Measurements from ENCODE around the gene NSD2. TPM values are rescaled to one million over a fixed set of nuclear protein-coding genes. Genes with fewer than 3 reads are reported as not detected.
"Not testable (repeated sequence)": the region's sequence is repeated elsewhere in the genome, so short reads cannot be mapped to it uniquely, and the experiment has no call there.

Gene NSD2
- total RNA-seq, 1 donor from 2014 or later = 138 TPM

DNA sequence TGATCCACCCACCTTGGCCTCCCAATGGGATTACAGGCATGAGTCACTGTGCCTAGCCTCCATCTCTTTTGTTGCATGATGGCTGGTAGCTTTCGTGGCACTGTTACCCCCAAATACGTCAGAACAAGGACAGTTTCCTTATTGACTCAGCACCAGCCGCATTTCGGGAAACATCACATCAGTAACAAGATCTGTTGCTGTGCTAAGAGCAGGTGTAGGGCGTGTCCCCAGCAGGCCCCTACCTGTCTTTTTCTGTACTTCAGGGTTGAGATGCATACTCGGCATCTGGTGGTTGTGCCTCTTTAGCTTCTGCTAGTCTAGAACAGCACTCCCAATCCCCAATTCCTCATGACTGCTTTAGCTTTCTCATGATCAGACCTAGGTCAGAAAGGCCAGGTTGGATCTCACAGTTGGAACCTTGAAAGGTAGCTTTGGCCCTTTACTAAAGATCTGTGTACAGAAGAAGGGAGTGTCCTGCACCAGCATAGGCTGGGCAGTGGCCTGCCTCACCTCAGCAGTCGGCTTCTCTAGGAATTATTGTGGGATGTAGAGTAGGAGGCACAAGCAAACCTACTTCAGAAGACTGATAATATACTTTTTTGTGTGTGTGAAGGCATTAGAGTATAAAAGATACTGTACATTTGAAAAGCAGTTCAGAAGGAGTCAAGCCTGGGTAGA, 36.8 kb downstream of the NSD2 start:
- no peak for DNase-seq
- Mint-ChIP-seq H3K36me3 (ENCODE audit: unreplicated experiment) (peaks cover 8% of the 10 kb centered on the region), H3K27me3 (ENCODE audit: unreplicated experiment) (peaks cover 3% of the 10 kb centered on the region), H3K9me3 (ENCODE audit: unreplicated experiment) (no peaks in the 10 kb centered on the region), H3K4me3 (ENCODE audit: unreplicated experiment) (no peak overlapping the region), H3K27ac (ENCODE audit: unreplicated experiment) (peak overlapping the region; percentile 35), H3K4me1 (ENCODE audit: low read depth, unreplicated experiment) (peaks cover 8% of the 10 kb centered on the region)
- TF ChIP-seq, protein P1, sequence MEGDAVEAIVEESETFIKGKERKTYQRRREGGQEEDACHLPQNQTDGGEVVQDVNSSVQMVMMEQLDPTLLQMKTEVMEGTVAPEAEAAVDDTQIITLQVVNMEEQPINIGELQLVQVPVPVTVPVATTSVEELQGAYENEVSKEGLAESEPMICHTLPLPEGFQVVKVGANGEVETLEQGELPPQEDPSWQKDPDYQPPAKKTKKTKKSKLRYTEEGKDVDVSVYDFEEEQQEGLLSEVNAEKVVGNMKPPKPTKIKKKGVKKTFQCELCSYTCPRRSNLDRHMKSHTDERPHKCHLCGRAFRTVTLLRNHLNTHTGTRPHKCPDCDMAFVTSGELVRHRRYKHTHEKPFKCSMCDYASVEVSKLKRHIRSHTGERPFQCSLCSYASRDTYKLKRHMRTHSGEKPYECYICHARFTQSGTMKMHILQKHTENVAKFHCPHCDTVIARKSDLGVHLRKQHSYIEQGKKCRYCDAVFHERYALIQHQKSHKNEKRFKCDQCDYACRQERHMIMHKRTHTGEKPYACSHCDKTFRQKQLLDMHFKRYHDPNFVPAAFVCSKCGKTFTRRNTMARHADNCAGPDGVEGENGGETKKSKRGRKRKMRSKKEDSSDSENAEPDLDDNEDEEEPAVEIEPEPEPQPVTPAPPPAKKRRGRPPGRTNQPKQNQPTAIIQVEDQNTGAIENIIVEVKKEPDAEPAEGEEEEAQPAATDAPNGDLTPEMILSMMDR (IDR thresholded peaks at IDR 0.05; ENCODE audit: partially characterized antibody, unreplicated experiment) = no peak

DNA sequence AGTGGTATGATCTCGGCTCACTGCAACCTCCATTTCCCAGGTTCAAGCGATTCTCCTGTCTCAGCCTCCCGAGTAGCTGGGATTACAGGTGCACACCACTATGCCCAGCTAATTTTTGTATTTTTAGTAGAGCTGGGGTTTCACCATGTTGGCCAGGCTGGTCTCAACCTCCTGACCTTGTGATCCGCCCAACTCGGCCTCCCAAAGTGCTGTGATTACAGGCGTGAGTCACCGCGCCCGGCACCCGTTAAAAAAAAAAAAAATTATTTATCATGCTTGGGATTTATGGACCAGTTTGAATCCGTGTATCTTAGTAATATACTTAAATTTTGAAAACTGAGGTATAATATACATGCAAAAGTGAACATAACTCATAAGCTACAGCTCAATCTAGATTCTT, 38.5 kb downstream of the NSD2 start:
- not testable (repeated sequence) for H3K4me1 Mint-ChIP-seq (ENCODE audit: low read depth, unreplicated experiment); DNase-seq; H3K9me3 Mint-ChIP-seq (ENCODE audit: unreplicated experiment); H3K4me3 Mint-ChIP-seq (ENCODE audit: unreplicated experiment); H3K27me3 Mint-ChIP-seq (ENCODE audit: unreplicated experiment); H3K36me3 Mint-ChIP-seq (ENCODE audit: unreplicated experiment); H3K27ac Mint-ChIP-seq (ENCODE audit: unreplicated experiment)

DNA sequence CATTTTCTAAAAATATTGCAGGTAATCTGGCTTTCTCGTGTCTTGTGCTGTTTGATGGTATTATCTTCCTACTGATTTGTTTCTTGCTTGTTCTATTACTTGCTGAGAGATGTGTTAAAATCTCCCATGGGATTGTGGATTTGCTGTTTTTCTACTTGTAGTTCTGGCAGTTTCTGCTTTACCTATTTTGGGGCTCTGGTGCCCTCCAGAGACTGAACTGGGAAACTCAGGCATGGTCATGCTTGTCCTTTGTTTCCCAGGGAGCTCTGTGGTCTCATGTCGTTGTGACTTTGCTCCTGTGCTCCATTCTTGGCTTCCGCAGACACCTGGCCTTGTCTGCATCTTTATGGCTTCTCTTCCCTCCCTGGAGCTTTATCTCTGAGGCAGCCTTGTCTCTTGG, 39.5 kb downstream of the NSD2 start:
- TF ChIP-seq, protein P1 (IDR thresholded peaks at IDR 0.05; ENCODE audit: partially characterized antibody, unreplicated experiment) = peak; percentile 43
- Mint-ChIP-seq H3K36me3 (ENCODE audit: unreplicated experiment) (no peaks in the 10 kb centered on the region), H3K9me3 (ENCODE audit: unreplicated experiment) (peaks cover 2% of the 10 kb centered on the region), H3K27ac (ENCODE audit: unreplicated experiment) (peak overlapping the region; percentile 1), H3K4me1 (ENCODE audit: low read depth, unreplicated experiment) (peaks cover 8% of the 10 kb centered on the region), H3K4me3 (ENCODE audit: unreplicated experiment) (peak overlapping the region; percentile 18), H3K27me3 (ENCODE audit: unreplicated experiment) (peaks cover 5% of the 10 kb centered on the region)
- peak; percentile 58 for DNase-seq

DNA sequence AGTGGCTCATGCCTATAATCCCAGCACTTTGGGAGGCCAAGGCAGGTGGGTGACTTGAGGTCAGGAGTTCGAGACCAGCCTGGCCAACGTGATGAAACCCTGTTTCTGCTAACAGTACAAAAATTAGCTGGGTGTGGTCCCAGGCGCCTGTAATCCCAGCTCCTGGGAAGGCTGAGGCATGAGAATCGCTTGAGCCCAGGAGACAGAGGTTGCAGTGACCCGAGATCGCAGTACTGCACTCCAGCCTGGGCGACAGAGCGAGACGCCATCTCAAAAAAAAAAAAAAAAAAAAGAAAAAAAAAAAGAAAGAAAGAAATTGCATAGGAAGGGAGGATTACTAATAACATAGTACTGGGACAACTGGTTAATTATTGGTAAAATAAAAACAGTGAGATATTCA, 40.1 kb downstream of the NSD2 start:
- H3K4me1 Mint-ChIP-seq (ENCODE audit: low read depth, unreplicated experiment); H3K36me3 Mint-ChIP-seq (ENCODE audit: unreplicated experiment); H3K4me3 Mint-ChIP-seq (ENCODE audit: unreplicated experiment); H3K9me3 Mint-ChIP-seq (ENCODE audit: unreplicated experiment); H3K27me3 Mint-ChIP-seq (ENCODE audit: unreplicated experiment); H3K27ac Mint-ChIP-seq (ENCODE audit: unreplicated experiment); DNase-seq: not testable (repeated sequence)

DNA sequence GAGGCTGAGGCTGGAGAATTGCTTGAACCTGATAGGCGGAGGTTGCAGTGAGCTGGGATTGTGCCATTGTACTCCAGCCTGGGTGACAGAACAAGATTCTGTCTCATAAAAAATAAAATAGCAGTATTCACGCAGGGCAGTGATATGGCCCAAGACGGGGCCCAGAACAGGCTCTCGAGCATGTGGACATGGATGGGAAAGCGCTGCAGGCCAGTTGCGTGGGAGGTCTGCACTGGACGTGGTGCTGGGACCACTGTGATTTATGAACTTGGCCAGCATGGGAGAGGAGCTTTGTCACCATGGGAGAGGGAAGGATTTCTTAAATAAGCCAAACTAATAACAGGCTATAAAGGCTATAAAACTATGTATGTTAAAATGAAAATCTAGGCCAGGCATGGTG, 51.6 kb downstream of the NSD2 start:
- no peak for DNase-seq
- Mint-ChIP-seq H3K9me3 (ENCODE audit: unreplicated experiment) (peaks cover 3% of the 10 kb centered on the region), H3K4me3 (ENCODE audit: unreplicated experiment) (no peak overlapping the region), H3K27ac (ENCODE audit: unreplicated experiment) (no peak overlapping the region), H3K27me3 (ENCODE audit: unreplicated experiment) (peaks cover 4% of the 10 kb centered on the region), H3K4me1 (ENCODE audit: low read depth, unreplicated experiment) (no peaks in the 10 kb centered on the region), H3K36me3 (ENCODE audit: unreplicated experiment) (no peaks in the 10 kb centered on the region)
- TF ChIP-seq, protein P1 (IDR thresholded peaks at IDR 0.05; ENCODE audit: partially characterized antibody, unreplicated experiment) = no peak

DNA sequence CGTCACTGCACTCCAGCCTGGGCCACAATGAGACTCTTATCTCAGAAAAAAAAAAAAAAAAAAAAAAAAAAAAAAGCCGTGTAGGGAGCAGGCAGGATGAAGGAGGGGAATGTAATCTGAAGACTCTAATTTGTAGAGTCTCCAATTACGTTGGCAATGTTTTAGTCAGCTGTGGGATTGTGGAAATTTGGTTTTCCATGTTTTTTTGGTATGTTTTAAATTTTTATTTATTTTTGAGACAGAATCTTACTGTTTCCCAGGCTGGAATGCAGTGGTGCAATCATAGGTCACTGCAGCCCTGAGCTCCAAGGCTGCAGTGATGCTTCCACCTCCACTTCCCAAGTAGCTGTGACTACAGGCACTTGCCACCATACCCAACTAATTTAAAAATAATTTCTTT, 56.5 kb downstream of the NSD2 start:
- no peak overlapping the region for H3K4me3 Mint-ChIP-seq (ENCODE audit: unreplicated experiment)
- TF ChIP-seq, protein P1 (IDR thresholded peaks at IDR 0.05; ENCODE audit: partially characterized antibody, unreplicated experiment) = no peak
- DNase-seq = no peak
- H3K27me3 Mint-ChIP-seq (ENCODE audit: unreplicated experiment) = peaks cover 3% of the 10 kb centered on the region
- H3K9me3 Mint-ChIP-seq (ENCODE audit: unreplicated experiment) = no peaks in the 10 kb centered on the region
- no peaks in the 10 kb centered on the region for H3K4me1 Mint-ChIP-seq (ENCODE audit: low read depth, unreplicated experiment)
- no peaks in the 10 kb centered on the region for H3K36me3 Mint-ChIP-seq (ENCODE audit: unreplicated experiment)
- no peak overlapping the region for H3K27ac Mint-ChIP-seq (ENCODE audit: unreplicated experiment)
